A549 (cell line): ENCODE data around the gene TFF1. TPM values are rescaled to one million over a fixed set of nuclear protein-coding genes. Genes with fewer than 3 reads are reported as not detected.

Source experiments
- ATAC-seq, 2 experiments: fragments of 200-7000 bp in 1 of 2; fragments of >200 bp in 1 of 2; cut with Nextera tagmentation in 1 of 2; cut with Tn5 transposase in 1 of 2; 3 replicates each; pipeline versions ENCODE4 v1.8.0 to v1.9.1; 2018 to 2020; ENCODE audit warnings: mild to moderate bottlenecking in 1 of 2, moderate library complexity in 1 of 2
- CTCF ChIA-PET: fragments of 300-600 bp; sonication (Branson Sonifier 250); formaldehyde crosslinking; extraction: SDS; loops from one replicate; lab custom pipeline; 2021; ENCODE audit warnings: antibody characterized with exemption, inconsistent platforms; lab: Yijun Ruan, JAX
- POLR2A ChIA-PET: fragments of 350-600 bp; formaldehyde crosslinking; extraction: SDS; loops from one replicate; lab custom pipeline; 2021; ENCODE audit warnings: antibody characterized with exemption, inconsistent platforms; lab: Yijun Ruan, JAX
- DNase-seq, 2 experiments: peaks; one replicate each; pipeline versions ENCODE4 v3.0.0 to v3.0.0-alpha.2; 2011 to 2016; ENCODE audit warnings: low read depth in 1 of 2, low spot score in 1 of 2
- FAIRE-seq: peaks from 2 replicates; lab custom pipeline; 2011; peaks lifted over from hg19 to GRCh38; lab: Jason Lieb, UNC
- H3K27ac ChIP-seq, 2 experiments: fragments of >200 bp; sonication (Bioruptor Twin); formaldehyde crosslinking; 3 replicates each; pipeline ENCODE4 v1.5.1; 2016 to 2017
- H3K4me1 ChIP-seq: fragments of >200 bp; sonication (Bioruptor Twin); formaldehyde crosslinking; 3 replicates; pipeline ENCODE4 v1.6.1; 2016
- H3K4me2 ChIP-seq: fragments of >200 bp; sonication (Bioruptor Twin); formaldehyde crosslinking; 3 replicates; pipeline ENCODE4 v1.6.1; 2016
- H3K4me3 ChIP-seq: fragments of >200 bp; sonication (Bioruptor Twin); formaldehyde crosslinking; 3 replicates; pipeline ENCODE4 v1.5.1; 2016
- H3K9me3 ChIP-seq: fragments of >200 bp; sonication (Bioruptor Twin); formaldehyde crosslinking; 3 replicates; pipeline ENCODE4 v1.6.1; 2016
- CHD4 ChIP-seq: fragments of 200-600 bp; sonication (generic); IDR thresholded peaks from 2 replicates; pipeline ENCODE4 v1.6.1; 2016; ENCODE audit warnings: antibody characterized with exemption, mild to moderate bottlenecking, borderline replicate concordance
- EHMT2 ChIP-seq: fragments of 200-600 bp; sonication (generic); IDR thresholded peaks from 2 replicates; pipeline ENCODE4 v1.6.1; 2016; ENCODE audit warnings: antibody characterized with exemption, low read depth, mild to moderate bottlenecking, moderate library complexity
- MAFK ChIP-seq: fragments of 450-650 bp; IDR thresholded peaks from 2 replicates; pipeline ENCODE4 v1.6.1; 2014; ENCODE audit not compliant: partially characterized antibody
- MYC ChIP-seq: IDR thresholded peaks from 2 replicates; pipeline ENCODE4 v1.6.1; 2012; ENCODE audit warnings: mild to moderate bottlenecking, inconsistent platforms, low read length, improper control_type of control experiment, borderline replicate concordance
- NPAS2 ChIP-seq: fragments of 250-450 bp; sonication (Bioruptor Pico); IDR thresholded peaks from 2 replicates; pipeline ENCODE4 v1.8.0; 2022; ENCODE audit warnings: mild to moderate bottlenecking, moderate library complexity, borderline replicate concordance
- NR3C1 ChIP-seq: fragments of >200 bp; sonication (Bioruptor Twin); formaldehyde crosslinking; IDR thresholded peaks from 3 replicates; pipeline ENCODE4 v1.6.1; 2017
- PHF8 ChIP-seq: fragments of 200-600 bp; sonication (generic); IDR thresholded peaks from 2 replicates; pipeline ENCODE4 v1.6.1; 2016; ENCODE audit warnings: low read depth, mild to moderate bottlenecking, antibody characterized with exemption, moderate library complexity, borderline replicate concordance
- RAD21 ChIP-seq, 2 experiments: fragments of >200 bp in 1 of 2; sonication (Bioruptor Twin) in 1 of 2; formaldehyde crosslinking in 1 of 2; IDR thresholded peaks in 1 of 2; conservative IDR thresholded peaks in 1 of 2; 2 replicates in 1 of 2; 3 replicates in 1 of 2; pipeline ENCODE4 v1.6.1; 2012 to 2018; ENCODE audit warnings: inconsistent platforms in 1 of 2
- RARB ChIP-seq: fragments of 250-450 bp; sonication (Bioruptor Pico); IDR thresholded peaks from 2 replicates; pipeline ENCODE4 v1.8.0; 2021; ENCODE audit warnings: mild to moderate bottlenecking, moderate library complexity
- RFX5 ChIP-seq: fragments of 450-650 bp; IDR thresholded peaks from 2 replicates; pipeline ENCODE4 v1.7.1; 2014; ENCODE audit warnings: antibody characterized with exemption, mild to moderate bottlenecking, moderate library complexity
- SMC3 ChIP-seq: fragments of >200 bp; sonication (Bioruptor Twin); formaldehyde crosslinking; IDR thresholded peaks from 3 replicates; pipeline ENCODE4 v1.6.1; 2018; ENCODE audit warnings: inconsistent platforms
- TFCP2L1 ChIP-seq: fragments of 250-450 bp; sonication (Bioruptor Pico); IDR thresholded peaks from 2 replicates; pipeline ENCODE4 v1.5.0; 2021; ENCODE audit warnings: mild to moderate bottlenecking
- WGBS: methylation state at CpG from one replicate; pipeline ENCODE4 v1.1.6; 2017; ENCODE audit errors: missing lambda C conversion rate; 5-methylcytosine and 5-hydroxymethylcytosine counted together
- polyA plus RNA-seq, 4 experiments: library from polyadenylated mRNA; depleted of rRNA in 3 of 4; stranded (reverse); fragments of >200 nt; fragmentation: RNase III in 1 of 4; extraction: RNeasy Plus Mini Kit Qiagen cat#74134 plus additional on column Dnase treatment in 1 of 4; gene quantifications; 2 replicates in 3 of 4; 3 replicates in 1 of 4; pipeline ENCODE4 v1.2.3, GENCODE V29; 2011 to 2017
- TF ChIP-seq, protein P1 (sequence below): fragments of 150-350 bp; IDR thresholded peaks from 2 replicates; pipeline ENCODE4 v1.6.1; 2014; ENCODE audit warnings: low read depth, mild to moderate bottlenecking, low read length
- TF ChIP-seq, protein P2 (sequence below): IDR thresholded peaks from 2 replicates; pipeline ENCODE4 v1.6.1; 2012
- TF ChIP-seq, protein P3 (sequence below): fragments of >200 bp; sonication (Bioruptor Twin); formaldehyde crosslinking; IDR thresholded peaks from 3 replicates; pipeline ENCODE4 v1.5.1; 2016

Gene TFF1
- polyA plus RNA-seq, 2 of the 4 experiments (the other 2 are of a cell fraction) = 1.0 to 5.8 TPM

DNA sequence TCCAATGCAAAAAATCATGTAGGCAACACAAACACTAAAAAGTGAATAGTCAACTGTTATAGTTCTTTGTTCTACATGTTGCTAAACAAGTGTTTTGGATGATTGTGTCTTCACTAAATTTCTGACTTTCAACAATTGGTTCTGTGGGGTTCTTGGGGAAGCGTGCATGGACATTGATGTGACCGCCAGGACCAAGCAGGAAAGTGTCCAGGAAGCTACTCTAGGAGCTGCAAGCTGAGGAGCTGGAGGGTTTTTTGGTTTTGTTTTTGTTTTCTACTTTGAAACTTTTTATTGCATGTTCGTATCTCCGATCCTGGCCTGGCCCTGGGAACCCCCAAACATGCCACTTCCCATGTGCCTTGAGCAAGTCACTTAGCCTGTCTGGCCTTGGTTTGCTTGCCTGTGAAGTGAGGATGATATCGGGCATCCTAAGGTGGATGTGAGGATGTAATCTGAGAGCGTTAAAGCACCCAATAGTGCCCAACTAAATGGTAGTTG is 21.6 kb upstream of the TFF1 start:
- WGBS = 82% methylated on average over 6 of the region's 6 CpGs
- H3K27ac ChIP-seq = no peak overlapping the region
- FAIRE-seq (no peak), ATAC-seq (no peak), DNase-seq (no peak)
- no peaks in the 10 kb centered on the region for H3K4me1 ChIP-seq
- ChIA-PET POLR2A (interaction anchor here (0.6 kb wide), 1 partner anchor 290 kb away, joined by 3 read pairs; no protein-coding TSS in a partner anchor), CTCF (interaction anchor here (0.9 kb wide), 1 partner anchor 63 kb away, joined by 3 read pairs; no protein-coding TSS in a partner anchor)
- H3K4me2 ChIP-seq = no peak overlapping the region
- no peak overlapping the region for H3K4me3 ChIP-seq
- TF ChIP-seq MAFK (no peak), NPAS2 (CRISPR knock-in tag) (no peak), RFX5 (no peak), SMC3 (no peak)
- TF ChIP-seq, protein P1, sequence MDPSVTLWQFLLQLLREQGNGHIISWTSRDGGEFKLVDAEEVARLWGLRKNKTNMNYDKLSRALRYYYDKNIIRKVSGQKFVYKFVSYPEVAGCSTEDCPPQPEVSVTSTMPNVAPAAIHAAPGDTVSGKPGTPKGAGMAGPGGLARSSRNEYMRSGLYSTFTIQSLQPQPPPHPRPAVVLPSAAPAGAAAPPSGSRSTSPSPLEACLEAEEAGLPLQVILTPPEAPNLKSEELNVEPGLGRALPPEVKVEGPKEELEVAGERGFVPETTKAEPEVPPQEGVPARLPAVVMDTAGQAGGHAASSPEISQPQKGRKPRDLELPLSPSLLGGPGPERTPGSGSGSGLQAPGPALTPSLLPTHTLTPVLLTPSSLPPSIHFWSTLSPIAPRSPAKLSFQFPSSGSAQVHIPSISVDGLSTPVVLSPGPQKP = no peak
- H3K9me3 ChIP-seq = no peaks in the 10 kb centered on the region

DNA sequence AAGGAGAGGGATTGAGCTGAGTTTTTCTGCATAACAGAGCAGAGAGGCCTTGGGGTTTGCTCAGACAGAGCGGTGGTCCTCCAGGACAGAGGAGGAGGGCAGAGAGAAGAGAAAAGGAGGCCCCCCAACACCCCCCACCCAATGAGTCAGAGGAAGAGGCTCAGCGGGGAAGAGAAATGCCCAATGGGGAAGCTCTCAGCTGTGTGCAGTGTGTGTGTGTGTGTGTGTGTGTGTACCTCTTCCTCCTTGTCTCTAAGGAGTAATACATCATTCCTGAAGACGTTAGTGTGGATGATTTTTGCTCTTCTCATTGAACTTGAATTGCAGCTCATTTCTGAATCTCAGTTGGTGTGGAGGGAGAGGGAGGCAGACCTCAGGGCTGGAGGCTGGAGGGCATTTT is 20.8 kb upstream of the TFF1 start:
- FAIRE-seq (no peak), DNase-seq (no peak), ATAC-seq (no peak)
- POLR2A ChIA-PET = interaction anchor here (0.6 kb wide), 1 partner anchor 290 kb away, joined by 3 read pairs; no protein-coding TSS in a partner anchor
- CTCF ChIA-PET = interaction anchor here (0.9 kb wide), 1 partner anchor 63 kb away, joined by 3 read pairs; no protein-coding TSS in a partner anchor
- Histone ChIP-seq H3K9me3 (peaks cover 2% of the 10 kb centered on the region; the same call in 1 of the 3 replicates), H3K4me2 (no peak overlapping the region), H3K27ac (no peak overlapping the region), H3K4me3 (no peak overlapping the region), H3K4me1 (no peaks in the 10 kb centered on the region)
- TF ChIP-seq PHF8 = no peak
- no peak for TF ChIP-seq RARB
- 44% methylated on average over 3 of the region's 3 CpGs for WGBS

DNA sequence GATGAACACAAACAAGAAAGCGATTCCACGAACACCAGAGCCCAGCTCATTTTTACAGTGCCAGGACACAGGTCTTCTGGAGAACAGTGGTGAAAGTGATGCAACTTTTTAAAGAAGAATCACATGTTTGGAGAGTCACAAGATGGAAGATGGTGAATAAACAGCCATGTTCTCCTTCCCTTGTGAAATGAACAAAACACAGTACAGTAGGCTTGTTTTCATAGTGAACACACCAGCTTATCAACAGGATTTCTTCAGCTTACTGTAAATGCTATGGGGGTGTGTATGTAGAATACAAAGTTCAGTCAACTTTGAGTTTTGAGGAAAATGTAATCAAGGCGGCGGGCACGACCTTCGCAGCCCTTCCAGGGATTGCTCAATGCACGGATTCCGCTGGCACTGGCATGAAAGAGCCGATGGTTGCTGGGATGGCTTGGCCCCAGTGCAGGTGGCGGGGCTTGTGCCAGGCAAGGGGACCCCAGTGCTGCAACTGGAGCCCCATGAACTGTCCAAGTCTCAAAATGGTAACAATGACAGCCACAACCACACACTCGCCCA is 19.8 kb upstream of the TFF1 start:
- H3K4me1 ChIP-seq = no peaks in the 10 kb centered on the region
- H3K4me3 ChIP-seq = no peak overlapping the region
- H3K4me2 ChIP-seq = no peak overlapping the region
- H3K27ac ChIP-seq = no peak overlapping the region
- H3K9me3 ChIP-seq = peaks cover 9% of the 10 kb centered on the region; the same call in 2 of the 3 replicates
- 83% methylated on average over 11 of the region's 11 CpGs for WGBS
- ChIA-PET POLR2A (no interaction called here), CTCF (no interaction called here)
- TF ChIP-seq, protein P2, sequence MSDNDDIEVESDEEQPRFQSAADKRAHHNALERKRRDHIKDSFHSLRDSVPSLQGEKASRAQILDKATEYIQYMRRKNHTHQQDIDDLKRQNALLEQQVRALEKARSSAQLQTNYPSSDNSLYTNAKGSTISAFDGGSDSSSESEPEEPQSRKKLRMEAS = no peak
- no peak for TF ChIP-seq RAD21 (conservative IDR thresholded peaks at IDR 0.05 in 1 of 2, IDR thresholded peaks at IDR 0.05 in 1 of 2)
- no peak for TF ChIP-seq EHMT2
- TF ChIP-seq, protein P3, sequence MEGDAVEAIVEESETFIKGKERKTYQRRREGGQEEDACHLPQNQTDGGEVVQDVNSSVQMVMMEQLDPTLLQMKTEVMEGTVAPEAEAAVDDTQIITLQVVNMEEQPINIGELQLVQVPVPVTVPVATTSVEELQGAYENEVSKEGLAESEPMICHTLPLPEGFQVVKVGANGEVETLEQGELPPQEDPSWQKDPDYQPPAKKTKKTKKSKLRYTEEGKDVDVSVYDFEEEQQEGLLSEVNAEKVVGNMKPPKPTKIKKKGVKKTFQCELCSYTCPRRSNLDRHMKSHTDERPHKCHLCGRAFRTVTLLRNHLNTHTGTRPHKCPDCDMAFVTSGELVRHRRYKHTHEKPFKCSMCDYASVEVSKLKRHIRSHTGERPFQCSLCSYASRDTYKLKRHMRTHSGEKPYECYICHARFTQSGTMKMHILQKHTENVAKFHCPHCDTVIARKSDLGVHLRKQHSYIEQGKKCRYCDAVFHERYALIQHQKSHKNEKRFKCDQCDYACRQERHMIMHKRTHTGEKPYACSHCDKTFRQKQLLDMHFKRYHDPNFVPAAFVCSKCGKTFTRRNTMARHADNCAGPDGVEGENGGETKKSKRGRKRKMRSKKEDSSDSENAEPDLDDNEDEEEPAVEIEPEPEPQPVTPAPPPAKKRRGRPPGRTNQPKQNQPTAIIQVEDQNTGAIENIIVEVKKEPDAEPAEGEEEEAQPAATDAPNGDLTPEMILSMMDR = no peak
- no peak for TF ChIP-seq TFCP2L1 (CRISPR knock-in tag)
- TF ChIP-seq CHD4 = no peak
- no peak for TF ChIP-seq MYC
- no peak for TF ChIP-seq NR3C1
- TF ChIP-seq, protein P1 = no peak
- FAIRE-seq = no peak
- no peak for ATAC-seq
- DNase-seq = no peak
